Right lobe of liver (tissue), 6 donors: ENCODE data around the gene TIMM13. TPM values are rescaled to one million over a fixed set of nuclear protein-coding genes. Genes with fewer than 3 reads are reported as not detected.

Experiments used
- ATAC-seq, 4 donors: fragments of 200-7000 bp; cut with Tn5 transposase; one replicate each; pipeline ENCODE4 v1.9.1; 2020; ENCODE audit warnings: mild to moderate bottlenecking in 4 of 4, moderate library complexity in 4 of 4
- DNase-seq, 3 donors: peaks; one replicate each; pipeline ENCODE4 v3.0.0-alpha.2; 2020
- H3K27ac ChIP-seq, 3 donors: fragments of 200-600 bp; one replicate each; pipeline ENCODE4 v1.8.0; 2022
- H3K27me3 ChIP-seq, 2 donors: fragments of 200-600 bp; one replicate each; pipeline ENCODE4 v1.8.0; 2022
- H3K36me3 ChIP-seq, 4 donors: fragments of 200-600 bp; sonication (generic) in 1 of 4; one replicate each; pipeline versions ENCODE4 v1.5.1 to v1.8.0; 2017 to 2022; ENCODE audit warnings: control low read depth in 1 of 4
- H3K4me1 ChIP-seq, 4 donors: fragments of 200-600 bp; sonication (generic) in 1 of 4; one replicate each; pipeline versions ENCODE4 v1.5.1 to v1.8.0; 2017 to 2022; ENCODE audit warnings: control low read depth in 1 of 4
- H3K4me3 ChIP-seq, 3 donors: fragments of 200-600 bp; one replicate each; pipeline ENCODE4 v1.8.0; 2022
- H3K9me3 ChIP-seq, 4 donors: fragments of 200-600 bp; sonication (generic) in 1 of 4; one replicate each; pipeline versions ENCODE4 v1.5.1 to v1.8.0; 2017 to 2022; ENCODE audit warnings: control low read depth in 1 of 4
- POLR2A ChIP-seq: fragments of 450-650 bp; IDR thresholded peaks from one replicate; pipeline ENCODE4 v1.6.1; 2017; ENCODE audit warnings: antibody characterized with exemption, mild to moderate bottlenecking
- WGBS: methylation state at CpG from one replicate; pipeline ENCODE4 v1.1.6; 2018; ENCODE audit warnings: low coverage, low lambda C conversion rate; ENCODE audit not compliant: insufficient coverage; ENCODE audit errors: missing lambda C conversion rate; 5-methylcytosine and 5-hydroxymethylcytosine counted together
- intact Hi-C, 2 donors: fragments of 100-400 bp; cut with DNase I; formaldehyde crosslinking; loops; one replicate each; pipeline versions ENCODE4 v1.11.2 to v1.14.1; 2022
- total RNA-seq, 6 experiments: library from RNA; depleted of rRNA in 2 of 6; stranded (reverse); fragments of >200 nt in 2 of 6; fragmentation: NEBNext Ultra II Directional in 3 of 6; extraction: Animal tissue kit (Norgen Biotek cat#: 25700) in 3 of 6; gene quantifications; one replicate each; pipeline versions ENCODE4 v1.1.0 to v1.2.4, GENCODE V29; 2016 to 2023
- TF ChIP-seq, protein P1 (sequence below), 4 donors: fragments of 200-600 bp in 3 of 4; fragments of 450-650 bp in 1 of 4; IDR thresholded peaks; one replicate each; pipeline versions ENCODE4 v1.5.1 to v1.8.0; 2016 to 2022; ENCODE audit warnings: antibody characterized with exemption in 4 of 4, mild to moderate bottlenecking in 2 of 4
- donor health status: DM: no; HTN: yes; CAD: no.
- donor health status: DM: no; HTN: no; CAD: no.
- donor health status: DM: no; HTN: no; CAD: no.
- donor health status: DM: no; HTN: yes; CAD: no.
- donor health status: DM: no; HTN: yes; CAD: no.

Gene TIMM13
- total RNA-seq, 6 experiments from 2014 or later: 35.5 to 59.8 (median 51.1) TPM

DNA sequence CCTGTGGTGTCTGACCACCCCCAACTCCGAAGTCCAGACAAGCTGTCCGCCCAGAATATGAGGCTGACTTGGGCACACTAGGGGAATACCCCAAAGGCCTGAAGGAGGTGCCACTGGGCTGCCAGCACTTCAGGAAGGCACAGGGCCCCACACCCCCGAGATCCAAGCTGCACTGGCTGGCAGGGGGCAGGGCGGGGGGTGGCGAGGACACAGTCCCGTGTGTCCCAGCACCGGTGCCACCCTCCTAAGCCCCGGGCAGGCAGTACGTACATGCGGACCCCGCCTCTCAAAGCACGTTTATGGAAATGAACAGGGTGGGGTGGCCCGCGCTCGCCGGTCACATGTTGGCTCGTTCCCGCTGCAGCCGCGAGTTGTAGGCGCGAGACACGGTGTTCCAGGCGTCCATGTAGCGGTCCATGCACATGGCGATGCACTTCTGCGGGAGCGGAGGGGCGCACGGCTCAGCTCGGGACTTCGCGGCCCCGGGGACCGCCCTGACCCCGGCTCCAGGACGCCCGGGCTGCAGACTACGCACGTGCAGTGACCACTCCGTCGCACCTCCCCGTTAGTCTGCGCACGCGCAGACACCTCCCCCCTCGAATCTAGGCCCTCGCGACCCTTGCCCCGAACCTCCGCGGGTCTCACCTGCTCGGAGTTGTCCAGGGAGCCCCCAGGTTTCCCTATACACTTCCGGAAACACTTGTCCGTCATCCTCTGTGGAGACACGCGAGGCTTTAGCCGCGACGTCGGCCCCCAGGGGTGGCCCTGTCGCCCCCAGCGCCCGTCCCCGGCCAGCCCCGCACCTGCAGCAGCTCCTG is 566 bp downstream of the TIMM13 start:
- intact Hi-C loops: no loop called here
- WGBS: no CpG with 5 or more reads among the region's 66 CpGs
- H3K4me1 ChIP-seq: peaks cover 0 to 20% (median 4%) of the 10 kb centered on the region in 4 donors
- TF ChIP-seq POLR2A: no peak
- TF ChIP-seq, protein P1, sequence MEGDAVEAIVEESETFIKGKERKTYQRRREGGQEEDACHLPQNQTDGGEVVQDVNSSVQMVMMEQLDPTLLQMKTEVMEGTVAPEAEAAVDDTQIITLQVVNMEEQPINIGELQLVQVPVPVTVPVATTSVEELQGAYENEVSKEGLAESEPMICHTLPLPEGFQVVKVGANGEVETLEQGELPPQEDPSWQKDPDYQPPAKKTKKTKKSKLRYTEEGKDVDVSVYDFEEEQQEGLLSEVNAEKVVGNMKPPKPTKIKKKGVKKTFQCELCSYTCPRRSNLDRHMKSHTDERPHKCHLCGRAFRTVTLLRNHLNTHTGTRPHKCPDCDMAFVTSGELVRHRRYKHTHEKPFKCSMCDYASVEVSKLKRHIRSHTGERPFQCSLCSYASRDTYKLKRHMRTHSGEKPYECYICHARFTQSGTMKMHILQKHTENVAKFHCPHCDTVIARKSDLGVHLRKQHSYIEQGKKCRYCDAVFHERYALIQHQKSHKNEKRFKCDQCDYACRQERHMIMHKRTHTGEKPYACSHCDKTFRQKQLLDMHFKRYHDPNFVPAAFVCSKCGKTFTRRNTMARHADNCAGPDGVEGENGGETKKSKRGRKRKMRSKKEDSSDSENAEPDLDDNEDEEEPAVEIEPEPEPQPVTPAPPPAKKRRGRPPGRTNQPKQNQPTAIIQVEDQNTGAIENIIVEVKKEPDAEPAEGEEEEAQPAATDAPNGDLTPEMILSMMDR (IDR thresholded peaks at IDR 0.05): no peak
- H3K27ac ChIP-seq: peak overlapping the region; percentile 92 to 98 (median 95)
- ATAC-seq (peak; percentile 14 to 39 (median 34)), DNase-seq (peak; percentile 60 to 74 (median 61))
- peaks cover 0 to 9% (median 0%) of the 10 kb centered on the region in 4 donors for H3K36me3 ChIP-seq
- H3K9me3 ChIP-seq: no peaks in the 10 kb centered on the region
- no peaks in the 10 kb centered on the region for H3K27me3 ChIP-seq
- H3K4me3 ChIP-seq: peak overlapping the region; percentile 72 to 100 (median 99)

DNA sequence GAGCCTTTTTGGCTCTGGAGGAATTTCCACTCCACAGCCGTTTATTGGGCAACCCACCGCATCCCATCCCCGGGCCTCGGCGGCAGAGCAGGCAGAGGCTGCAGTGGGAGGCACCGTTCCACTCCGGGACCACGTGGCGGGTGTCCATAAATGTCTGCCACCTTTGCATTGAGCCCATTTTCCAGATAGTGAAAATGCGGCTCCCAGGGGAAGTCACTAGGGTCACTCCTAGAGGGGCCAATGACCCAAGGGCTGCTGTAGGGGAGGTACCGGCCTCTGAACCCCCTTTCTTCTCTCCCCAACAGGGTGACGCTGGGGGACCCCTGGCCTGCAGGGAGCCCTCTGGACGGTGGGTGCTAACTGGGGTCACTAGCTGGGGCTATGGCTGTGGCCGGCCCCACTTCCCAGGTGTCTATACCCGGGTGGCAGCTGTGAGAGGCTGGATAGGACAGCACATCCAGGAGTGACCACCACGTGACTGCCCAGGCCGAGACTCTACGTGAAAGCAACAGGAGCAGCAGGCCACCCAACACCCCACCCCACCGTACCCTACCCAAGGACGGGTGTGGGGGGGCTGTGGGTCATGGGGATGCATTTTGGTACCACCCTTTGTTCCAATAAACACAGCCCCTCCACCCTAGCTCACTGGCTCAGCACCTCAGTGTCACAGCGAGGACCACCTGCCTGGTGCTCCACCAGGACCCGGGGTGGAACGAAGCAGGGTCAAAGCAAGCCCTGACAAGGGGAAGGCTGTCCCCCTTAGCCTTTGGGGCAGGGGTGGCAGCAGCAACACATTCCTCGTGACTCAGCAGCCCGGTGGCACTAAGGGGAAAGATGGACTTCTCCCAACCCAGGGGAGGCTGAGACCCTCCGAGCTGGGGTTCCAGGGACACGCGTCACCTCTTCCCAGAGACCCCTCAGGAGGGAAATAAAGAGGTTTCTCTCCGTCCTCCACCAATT is 1.5 kb downstream of the TIMM13 start:
- Histone ChIP-seq H3K27ac (no peak overlapping the region), H3K4me3 (peak overlapping the region; percentile 72 to 100 (median 99)), H3K9me3 (no peaks in the 10 kb centered on the region), H3K27me3 (no peaks in the 10 kb centered on the region), H3K36me3 (peaks cover 0 to 4% (median 0%) of the 10 kb centered on the region in 4 donors), H3K4me1 (peaks cover 0 to 20% (median 4%) of the 10 kb centered on the region in 4 donors)
- intact Hi-C loops: no loop called here
- 66% methylated on average over 5 of the region's 29 CpGs for WGBS
- TF ChIP-seq POLR2A: no peak
- TF ChIP-seq, protein P1 (IDR thresholded peaks at IDR 0.05): no peak
- DNase-seq (no peak), ATAC-seq (no peak)

DNA sequence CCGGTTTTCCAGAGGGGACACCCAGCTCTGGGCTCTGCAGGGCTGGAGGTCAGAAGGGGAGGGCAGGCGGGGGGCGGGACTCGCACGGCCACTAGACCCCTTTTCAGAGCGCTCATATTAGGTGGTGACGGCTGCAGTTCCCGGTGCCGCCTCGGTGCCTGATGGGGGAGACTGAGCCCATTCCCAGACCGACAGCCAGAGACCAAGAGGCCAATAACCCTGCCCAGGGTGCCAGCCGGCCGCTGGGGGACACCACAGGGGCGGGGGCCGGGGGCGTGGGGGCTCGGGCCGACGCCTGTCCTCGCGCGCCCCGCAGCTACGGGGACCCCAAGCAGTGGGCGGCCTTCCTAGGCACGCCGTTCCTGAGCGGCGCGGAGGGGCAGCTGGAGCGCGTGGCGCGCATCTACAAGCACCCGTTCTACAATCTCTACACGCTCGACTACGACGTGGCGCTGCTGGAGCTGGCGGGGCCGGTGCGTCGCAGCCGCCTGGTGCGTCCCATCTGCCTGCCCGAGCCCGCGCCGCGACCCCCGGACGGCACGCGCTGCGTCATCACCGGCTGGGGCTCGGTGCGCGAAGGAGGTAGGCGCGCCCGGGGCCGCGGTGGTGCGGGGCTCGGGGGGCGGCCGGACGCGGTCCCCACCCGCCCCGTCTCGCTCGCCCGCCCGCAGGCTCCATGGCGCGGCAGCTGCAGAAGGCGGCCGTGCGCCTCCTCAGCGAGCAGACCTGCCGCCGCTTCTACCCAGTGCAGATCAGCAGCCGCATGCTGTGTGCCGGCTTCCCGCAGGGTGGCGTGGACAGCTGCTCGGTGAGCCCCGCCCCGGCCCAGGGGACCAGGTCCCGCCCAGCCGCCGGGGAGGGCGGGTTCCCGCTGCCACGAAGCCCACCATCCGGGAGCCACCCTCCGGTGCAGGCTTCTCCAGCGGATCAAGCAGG is 2.4 kb downstream of the TIMM13 start:
- no peaks in the 10 kb centered on the region for H3K9me3 ChIP-seq
- ATAC-seq (no peak), DNase-seq (no peak)
- no peak overlapping the region for H3K4me3 ChIP-seq
- no peak for TF ChIP-seq POLR2A
- TF ChIP-seq, protein P1 (IDR thresholded peaks at IDR 0.05): no peak
- H3K4me1 ChIP-seq: peaks cover 0 to 20% (median 4%) of the 10 kb centered on the region in 4 donors
- intact Hi-C loops: no loop called here
- no peak overlapping the region for H3K27ac ChIP-seq
- no peaks in the 10 kb centered on the region for H3K27me3 ChIP-seq
- peaks cover 0 to 4% (median 0%) of the 10 kb centered on the region in 4 donors for H3K36me3 ChIP-seq
- no CpG with 5 or more reads among the region's 101 CpGs for WGBS
